Peyer's patch (tissue), 4 donors: ENCODE data around the gene MAGI2. TPM values are rescaled to one million over a fixed set of nuclear protein-coding genes. Genes with fewer than 3 reads are reported as not detected.

Experiments
- DNase-seq, 3 donors: peaks; one replicate each; pipeline ENCODE4 v3.0.0-alpha.2; 2017 to 2019
- H3K27ac ChIP-seq, 4 donors: fragments of 200-600 bp; sonication (generic); one replicate each; pipeline ENCODE4 v1.5.1; 2016 to 2019
- H3K27me3 ChIP-seq, 2 donors: fragments of 200-600 bp; sonication (generic); one replicate each; pipeline ENCODE4 v1.5.1; 2019
- H3K36me3 ChIP-seq, 3 donors: fragments of 200-600 bp; sonication (generic); one replicate each; pipeline ENCODE4 v1.5.1; 2016 to 2019
- H3K4me1 ChIP-seq, 4 donors: fragments of 200-600 bp; sonication (generic); one replicate each; pipeline ENCODE4 v1.5.1; 2016 to 2019
- H3K4me3 ChIP-seq, 4 donors: fragments of 200-600 bp; sonication (generic); 1 replicate in 3 of 4; 2 replicates in 1 of 4; pipeline ENCODE4 v1.5.1; 2016 to 2019; ENCODE audit warnings: mild to moderate bottlenecking in 1 of 4
- H3K9me3 ChIP-seq, 4 donors: fragments of 200-600 bp; sonication (generic); one replicate each; pipeline ENCODE4 v1.5.1; 2016 to 2019; ENCODE audit warnings: mild to moderate bottlenecking in 1 of 4
- CTCF ChIP-seq, 6 experiments: fragments of 450-650 bp in 4 of 6; fragments of 200-600 bp in 2 of 6; sonication (generic) in 1 of 6; IDR thresholded peaks; one replicate each; pipeline ENCODE4 v1.5.1; 2017 to 2019; ENCODE audit warnings: antibody characterized with exemption in 6 of 6, mild to moderate bottlenecking in 3 of 6, moderate library complexity in 1 of 6
- POLR2A ChIP-seq, 2 donors: fragments of 450-650 bp; IDR thresholded peaks; one replicate each; pipeline ENCODE4 v1.5.1; 2017; ENCODE audit warnings: antibody characterized with exemption in 2 of 2, mild to moderate bottlenecking in 2 of 2, moderate library complexity in 2 of 2
- total RNA-seq, 4 donors: library from RNA; depleted of rRNA; stranded (reverse); fragments of >200 nt; gene quantifications; one replicate each; pipeline ENCODE4 v1.1.0, GENCODE V29; 2016

Gene MAGI2
- total RNA-seq, 4 donors from 2014 or later: 1.6 to 12.4 (median 2.8) TPM

GRCh38 chr7:78760620-78761355, 692.7 kb downstream of the MAGI2 start:
- H3K27me3 ChIP-seq: no peaks in the 10 kb centered on the region
- TF ChIP-seq POLR2A (IDR thresholded peaks at IDR 0.05) (no peak), CTCF (IDR thresholded peaks at IDR 0.05) (no peak)
- no peak for DNase-seq
- H3K36me3 ChIP-seq: no peaks in the 10 kb centered on the region
- H3K4me3 ChIP-seq: no peak overlapping the region
- no peaks in the 10 kb centered on the region for H3K9me3 ChIP-seq
- no peak overlapping the region for H3K27ac ChIP-seq
- H3K4me1 ChIP-seq: no peaks in the 10 kb centered on the region

- TF ChIP-seq POLR2A (IDR thresholded peaks at IDR 0.05) (no peak), CTCF (IDR thresholded peaks at IDR 0.05) (no peak)
These were observed 700.9 kb downstream of the MAGI2 start for GRCh38 chr7:78752554-78752953.

GRCh38 chr7:78751253-78751652, 702.2 kb downstream of the MAGI2 start:
- Histone ChIP-seq H3K36me3 (no peaks in the 10 kb centered on the region), H3K4me3 (no peak overlapping the region), H3K4me1 (no peaks in the 10 kb centered on the region), H3K27me3 (no peaks in the 10 kb centered on the region), H3K9me3 (no peaks in the 10 kb centered on the region), H3K27ac (no peak overlapping the region)
- DNase-seq: no peak
- TF ChIP-seq CTCF (IDR thresholded peaks at IDR 0.05) (no peak), POLR2A (IDR thresholded peaks at IDR 0.05) (no peak)

More at GRCh38 chr7:78752554-78752953, 700.9 kb downstream of the MAGI2 start:
- Histone ChIP-seq H3K27ac (no peak overlapping the region), H3K9me3 (no peaks in the 10 kb centered on the region), H3K4me3 (no peak overlapping the region), H3K36me3 (no peaks in the 10 kb centered on the region), H3K27me3 (no peaks in the 10 kb centered on the region), H3K4me1 (no peaks in the 10 kb centered on the region)
- DNase-seq: no peak

- TF ChIP-seq POLR2A (IDR thresholded peaks at IDR 0.05) (no peak), CTCF (IDR thresholded peaks at IDR 0.05) (no peak)
- Histone ChIP-seq H3K36me3 (no peaks in the 10 kb centered on the region), H3K27me3 (no peaks in the 10 kb centered on the region), H3K27ac (no peak overlapping the region), H3K4me1 (no peaks in the 10 kb centered on the region), H3K9me3 (no peaks in the 10 kb centered on the region), H3K4me3 (no peak overlapping the region)
- no peak for DNase-seq
These were observed 704.3 kb downstream of the MAGI2 start for GRCh38 chr7:78749052-78749746.

- Histone ChIP-seq H3K4me3 (no peak overlapping the region), H3K9me3 (no peaks in the 10 kb centered on the region), H3K27me3 (no peaks in the 10 kb centered on the region), H3K4me1 (no peaks in the 10 kb centered on the region), H3K27ac (no peak overlapping the region), H3K36me3 (no peaks in the 10 kb centered on the region)
- TF ChIP-seq CTCF (IDR thresholded peaks at IDR 0.05) (no peak), POLR2A (IDR thresholded peaks at IDR 0.05) (no peak)
- DNase-seq: no peak
These were observed 705.9 kb downstream of the MAGI2 start for GRCh38 chr7:78747592-78747991.
